HUES64 (cell line): ENCODE data around the gene GNE. TPM values are rescaled to one million over a fixed set of nuclear protein-coding genes. Genes with fewer than 3 reads are reported as not detected.
"Not testable (repeated sequence)": the region's sequence is repeated elsewhere in the genome, so short reads cannot be mapped to it uniquely, and the experiment has no call there.

Experiments
- H3K27ac ChIP-seq: 2 replicates; pipeline ENCODE4 v1.7.0; 2013; ENCODE audit warnings: low read depth, low read length, inconsistent platforms
- H3K27me3 ChIP-seq: 2 replicates; pipeline ENCODE4 v1.6.1; 2013; ENCODE audit warnings: mild to moderate bottlenecking, low read length; ENCODE audit not compliant: insufficient read depth
- H3K36me3 ChIP-seq: 2 replicates; pipeline ENCODE4 v1.6.1; 2013; ENCODE audit warnings: mild to moderate bottlenecking, low read length; ENCODE audit not compliant: insufficient read depth
- H3K4me1 ChIP-seq: 2 replicates; pipeline ENCODE4 v1.6.1; 2013; ENCODE audit warnings: mild to moderate bottlenecking, low read length, moderate library complexity; ENCODE audit not compliant: insufficient read depth
- H3K4me3 ChIP-seq: 2 replicates; pipeline ENCODE4 v1.5.1; 2013; ENCODE audit warnings: mild to moderate bottlenecking, low read length, moderate library complexity
- H3K9ac ChIP-seq: 2 replicates; pipeline ENCODE4 v1.6.1; 2013; ENCODE audit warnings: mild to moderate bottlenecking, low read depth, low read length
- H3K9me3 ChIP-seq: 2 replicates; pipeline ENCODE4 v1.6.1; 2013; ENCODE audit warnings: low read depth, low read length; ENCODE audit not compliant: insufficient read depth
- WGBS: fragments of 150-250, 120-280 bp; methylation state at CpG from one replicate; pipeline ENCODE4 v1.1.7; 2013; ENCODE audit warnings: missing lambda C conversion rate; 5-methylcytosine and 5-hydroxymethylcytosine counted together
- polyA plus RNA-seq, 2 experiments: library from polyadenylated mRNA; stranded (reverse); fragments of 50-300 nt; gene quantifications; one replicate each; pipeline ENCODE4 v1.2.3, GENCODE V29; 2013

Gene GNE
- 8.4 TPM for polyA plus RNA-seq (2013, experiment 1 of 2)
- polyA plus RNA-seq (2013, experiment 2 of 2) = 11.2 TPM

- Histone ChIP-seq H3K9me3 (no peaks in the 10 kb centered on the region), H3K27me3 (no peaks in the 10 kb centered on the region), H3K27ac (peak within 1 kb of the TSS; percentile 36), H3K4me1 (no peaks in the 10 kb centered on the region), H3K36me3 (no peaks in the 10 kb centered on the region), H3K4me3 (peak within 1 kb of the TSS; percentile 81), H3K9ac (peak within 1 kb of the TSS; percentile 82)
- 4% methylated on average over 73 of the region's 73 CpGs for WGBS
These were observed at the start of gene GNE for GRCh38 chr9:36258208-36258995. Gene GNE (minus strand): TSS chr9:36258448. CDS start chr9:36249355, 9,093 bp downstream.

- Histone ChIP-seq H3K4me1 (no peaks in the 10 kb centered on the region), H3K4me3 (no peak overlapping the region), H3K36me3 (no peaks in the 10 kb centered on the region), H3K9ac (no peak overlapping the region), H3K27ac (no peak overlapping the region), H3K9me3 (no peaks in the 10 kb centered on the region), H3K27me3 (no peaks in the 10 kb centered on the region)
- WGBS = 84% methylated on average over 8 of the region's 8 CpGs
These were observed 48.4 kb upstream of the GNE start for GRCh38 chr9:36306471-36307306.

GRCh38 chr9:36304366-36304765 is 46.1 kb upstream of the GNE start:
- H3K36me3 ChIP-seq, H3K27me3 ChIP-seq, H3K4me1 ChIP-seq, H3K27ac ChIP-seq, H3K9ac ChIP-seq, H3K4me3 ChIP-seq, H3K9me3 ChIP-seq: not testable (repeated sequence)
- 89% methylated on average over 2 of the region's 2 CpGs for WGBS

- Histone ChIP-seq H3K27ac (no peak overlapping the region), H3K4me1 (peaks cover 5% of the 10 kb centered on the region; the same call in 1 of the 2 replicates), H3K9me3 (no peaks in the 10 kb centered on the region), H3K27me3 (no peaks in the 10 kb centered on the region), H3K9ac (no peak overlapping the region), H3K4me3 (no peak overlapping the region), H3K36me3 (no peaks in the 10 kb centered on the region)
- WGBS = 92% methylated on average over 5 of the region's 5 CpGs
These were observed 43.0 kb upstream of the GNE start for GRCh38 chr9:36301227-36301626.

- Histone ChIP-seq H3K4me3 (no peak overlapping the region), H3K36me3 (no peaks in the 10 kb centered on the region), H3K9me3 (no peaks in the 10 kb centered on the region), H3K27me3 (no peaks in the 10 kb centered on the region), H3K27ac (no peak overlapping the region), H3K9ac (no peak overlapping the region), H3K4me1 (peaks cover 5% of the 10 kb centered on the region; the same call in 1 of the 2 replicates)
- WGBS = 97% methylated on average over 3 of the region's 3 CpGs
These were observed 40.3 kb upstream of the GNE start for GRCh38 chr9:36298566-36298965.

- WGBS = no CpG with 5 or more reads among the region's 2 CpGs
- no peak overlapping the region for H3K4me3 ChIP-seq
- H3K27ac ChIP-seq = no peak overlapping the region
These were observed 39.5 kb upstream of the GNE start for GRCh38 chr9:36297798-36298197.

GRCh38 chr9:36294996-36295395 is 36.7 kb upstream of the GNE start:
- not testable (repeated sequence) for H3K27me3 ChIP-seq, H3K4me3 ChIP-seq, H3K27ac ChIP-seq, H3K9me3 ChIP-seq, H3K4me1 ChIP-seq, H3K9ac ChIP-seq, H3K36me3 ChIP-seq
- 89% methylated on average over 3 of the region's 3 CpGs for WGBS

More at GRCh38 chr9:36297798-36298197, 39.5 kb upstream of the GNE start:
- Histone ChIP-seq H3K27me3 (no peaks in the 10 kb centered on the region), H3K4me1 (peaks cover 5% of the 10 kb centered on the region; the same call in 1 of the 2 replicates), H3K9ac (no peak overlapping the region), H3K36me3 (no peaks in the 10 kb centered on the region), H3K9me3 (no peaks in the 10 kb centered on the region)

GRCh38 chr9:36293918-36294317 is 35.7 kb upstream of the GNE start:
- WGBS = 79% methylated on average over 5 of the region's 5 CpGs
- Histone ChIP-seq H3K27ac (no peak overlapping the region), H3K4me1 (peaks cover 9% of the 10 kb centered on the region), H3K9ac (no peak overlapping the region), H3K36me3 (no peaks in the 10 kb centered on the region), H3K4me3 (no peak overlapping the region), H3K27me3 (no peaks in the 10 kb centered on the region), H3K9me3 (no peaks in the 10 kb centered on the region)

- Histone ChIP-seq H3K27me3 (no peaks in the 10 kb centered on the region), H3K4me3 (no peak overlapping the region), H3K36me3 (no peaks in the 10 kb centered on the region), H3K4me1 (peaks cover 9% of the 10 kb centered on the region), H3K27ac (no peak overlapping the region), H3K9me3 (no peaks in the 10 kb centered on the region), H3K9ac (no peak overlapping the region)
- WGBS = 94% methylated on average over 7 of the region's 7 CpGs
These were observed 34.9 kb upstream of the GNE start for GRCh38 chr9:36293171-36293570.

- Histone ChIP-seq H3K27me3 (no peaks in the 10 kb centered on the region), H3K9ac (peak overlapping the region; percentile 2; the same call in 1 of the 2 replicates), H3K36me3 (no peaks in the 10 kb centered on the region), H3K4me1 (peaks cover 9% of the 10 kb centered on the region), H3K4me3 (no peak overlapping the region), H3K9me3 (no peaks in the 10 kb centered on the region), H3K27ac (no peak overlapping the region)
- WGBS = 88% methylated on average over 12 of the region's 12 CpGs
These were observed 34.4 kb upstream of the GNE start for GRCh38 chr9:36292641-36293040.

GRCh38 chr9:36290996-36291395 is 32.7 kb upstream of the GNE start:
- no peak overlapping the region for H3K9ac ChIP-seq
- no peaks in the 10 kb centered on the region for H3K9me3 ChIP-seq
- WGBS = 89% methylated on average over 3 of the region's 3 CpGs
- H3K4me1 ChIP-seq = peaks cover 4% of the 10 kb centered on the region
- no peaks in the 10 kb centered on the region for H3K27me3 ChIP-seq
- no peak overlapping the region for H3K27ac ChIP-seq
- H3K36me3 ChIP-seq = no peaks in the 10 kb centered on the region
- no peak overlapping the region for H3K4me3 ChIP-seq
